ENCODE data around the gene HILPDA. TPM values are rescaled to one million over a fixed set of nuclear protein-coding genes. Genes with fewer than 3 reads are reported as not detected.
A peak's percentile ranks its signal among the peaks of the same experiment; 100 is the strongest.

Gene HILPDA
- total RNA-seq, 1 donor from 2014 or later, result 7.4 TPM

DNA sequence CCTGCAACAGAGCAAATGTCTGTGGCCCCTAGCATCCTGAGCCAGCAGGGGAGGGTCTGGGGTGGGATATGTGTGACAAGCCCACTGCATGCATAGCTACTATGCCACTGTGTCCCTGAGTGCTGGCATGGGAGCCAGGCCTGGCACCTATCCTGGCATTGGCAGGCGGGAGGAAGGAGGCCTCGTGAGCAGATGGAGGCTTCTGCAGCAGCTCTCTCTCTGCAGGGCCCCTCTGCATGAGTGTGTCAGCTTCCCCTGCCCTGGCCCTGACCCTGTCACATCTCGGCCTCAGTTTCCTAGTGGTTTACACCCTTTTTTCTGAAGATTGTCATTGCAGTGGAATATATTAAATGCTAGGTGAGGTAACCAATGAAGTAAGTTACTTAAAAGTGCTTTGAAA, 32.8 kb upstream of the HILPDA start:
- Mint-ChIP-seq H3K4me3 (ENCODE audit: unreplicated experiment) (no peak overlapping the region), H3K27me3 (ENCODE audit: unreplicated experiment) (peaks cover 6% of the 10 kb centered on the region), H3K27ac (ENCODE audit: unreplicated experiment) (no peak overlapping the region), H3K4me1 (ENCODE audit: unreplicated experiment) (no peaks in the 10 kb centered on the region), H3K36me3 (ENCODE audit: unreplicated experiment) (no peaks in the 10 kb centered on the region), H3K9me3 (ENCODE audit: unreplicated experiment) (no peaks in the 10 kb centered on the region)
- TF ChIP-seq, protein P1, sequence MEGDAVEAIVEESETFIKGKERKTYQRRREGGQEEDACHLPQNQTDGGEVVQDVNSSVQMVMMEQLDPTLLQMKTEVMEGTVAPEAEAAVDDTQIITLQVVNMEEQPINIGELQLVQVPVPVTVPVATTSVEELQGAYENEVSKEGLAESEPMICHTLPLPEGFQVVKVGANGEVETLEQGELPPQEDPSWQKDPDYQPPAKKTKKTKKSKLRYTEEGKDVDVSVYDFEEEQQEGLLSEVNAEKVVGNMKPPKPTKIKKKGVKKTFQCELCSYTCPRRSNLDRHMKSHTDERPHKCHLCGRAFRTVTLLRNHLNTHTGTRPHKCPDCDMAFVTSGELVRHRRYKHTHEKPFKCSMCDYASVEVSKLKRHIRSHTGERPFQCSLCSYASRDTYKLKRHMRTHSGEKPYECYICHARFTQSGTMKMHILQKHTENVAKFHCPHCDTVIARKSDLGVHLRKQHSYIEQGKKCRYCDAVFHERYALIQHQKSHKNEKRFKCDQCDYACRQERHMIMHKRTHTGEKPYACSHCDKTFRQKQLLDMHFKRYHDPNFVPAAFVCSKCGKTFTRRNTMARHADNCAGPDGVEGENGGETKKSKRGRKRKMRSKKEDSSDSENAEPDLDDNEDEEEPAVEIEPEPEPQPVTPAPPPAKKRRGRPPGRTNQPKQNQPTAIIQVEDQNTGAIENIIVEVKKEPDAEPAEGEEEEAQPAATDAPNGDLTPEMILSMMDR (IDR thresholded peaks at IDR 0.05), result no peak
- DNase-seq (ENCODE audit: extremely low spot score, unreplicated experiment), result no peak

DNA sequence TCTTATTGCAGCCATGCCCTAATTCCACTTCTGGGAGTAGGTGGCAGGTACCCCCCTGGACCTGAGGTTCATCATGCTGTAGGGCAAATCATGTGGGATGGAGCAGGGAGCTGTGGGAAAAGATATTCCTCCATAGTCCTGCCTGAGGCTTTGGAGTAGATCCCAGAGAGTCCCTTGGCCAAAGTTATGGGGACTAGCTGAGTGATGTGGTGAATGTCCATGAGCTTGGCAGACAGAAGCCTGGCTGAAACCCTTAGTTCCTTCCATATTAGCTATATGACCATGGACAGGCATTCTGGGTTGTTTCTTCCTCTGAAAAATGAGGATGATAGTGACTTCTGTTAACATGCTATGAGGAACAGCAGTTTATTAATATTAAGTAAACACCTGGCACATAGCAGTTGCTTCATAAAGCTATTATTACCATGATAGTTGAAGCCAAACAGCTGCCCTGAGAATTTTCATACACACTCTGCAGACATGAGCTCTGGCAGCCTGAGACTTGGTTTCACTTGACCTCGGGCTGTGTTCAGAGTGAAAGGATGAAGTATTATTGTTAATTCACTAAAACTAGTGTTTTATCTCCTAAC, 30.9 kb upstream of the HILPDA start:
- H3K9me3 Mint-ChIP-seq (ENCODE audit: unreplicated experiment), result no peaks in the 10 kb centered on the region
- H3K4me1 Mint-ChIP-seq (ENCODE audit: unreplicated experiment), result no peaks in the 10 kb centered on the region
- no peaks in the 10 kb centered on the region for H3K36me3 Mint-ChIP-seq (ENCODE audit: unreplicated experiment)
- DNase-seq (ENCODE audit: extremely low spot score, unreplicated experiment), result no peak
- TF ChIP-seq, protein P1 (IDR thresholded peaks at IDR 0.05), result no peak
- H3K27me3 Mint-ChIP-seq (ENCODE audit: unreplicated experiment), result peaks cover 10% of the 10 kb centered on the region
- no peak overlapping the region for H3K27ac Mint-ChIP-seq (ENCODE audit: unreplicated experiment)
- no peak overlapping the region for H3K4me3 Mint-ChIP-seq (ENCODE audit: unreplicated experiment)

DNA sequence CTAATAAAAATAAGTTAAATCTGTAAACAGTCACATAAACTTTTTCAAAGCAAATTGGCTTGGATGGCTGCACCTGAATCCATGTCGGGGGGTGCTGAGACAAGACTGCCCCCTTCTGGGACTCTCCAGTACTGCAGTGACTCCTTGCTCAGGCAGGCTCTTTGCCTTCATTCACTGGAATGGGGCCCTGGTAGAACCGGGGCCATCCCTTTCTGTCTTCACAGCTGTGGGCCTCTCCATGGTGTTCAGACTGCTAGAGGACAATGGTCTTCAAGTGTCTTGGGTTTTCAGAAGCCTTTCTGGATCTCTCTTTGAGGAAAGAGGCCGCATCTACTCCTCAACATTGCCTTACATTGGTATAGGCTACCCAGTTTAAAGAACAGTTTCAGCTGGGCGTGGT, 29.8 kb upstream of the HILPDA start:
- peak; percentile 90 for DNase-seq (ENCODE audit: extremely low spot score, unreplicated experiment)
- no peak overlapping the region for H3K4me3 Mint-ChIP-seq (ENCODE audit: unreplicated experiment)

GRCh38 chr7:128427289-128427891, 28.3 kb upstream of the HILPDA start:
- Mint-ChIP-seq H3K27me3 (ENCODE audit: unreplicated experiment) (peaks cover 10% of the 10 kb centered on the region), H3K9me3 (ENCODE audit: unreplicated experiment) (no peaks in the 10 kb centered on the region), H3K27ac (ENCODE audit: unreplicated experiment) (no peak overlapping the region), H3K4me1 (ENCODE audit: unreplicated experiment) (peaks cover 4% of the 10 kb centered on the region), H3K36me3 (ENCODE audit: unreplicated experiment) (no peaks in the 10 kb centered on the region), H3K4me3 (ENCODE audit: unreplicated experiment) (no peak overlapping the region)
- TF ChIP-seq, protein P1 (IDR thresholded peaks at IDR 0.05), result peak; percentile 78
- DNase-seq (ENCODE audit: extremely low spot score, unreplicated experiment), result no peak

More for the DNA sequence above, 29.8 kb upstream of the HILPDA start:
- TF ChIP-seq, protein P1 (IDR thresholded peaks at IDR 0.05), result peak; percentile 89
- Mint-ChIP-seq H3K27me3 (ENCODE audit: unreplicated experiment) (peaks cover 10% of the 10 kb centered on the region), H3K4me1 (ENCODE audit: unreplicated experiment) (no peaks in the 10 kb centered on the region), H3K36me3 (ENCODE audit: unreplicated experiment) (no peaks in the 10 kb centered on the region), H3K27ac (ENCODE audit: unreplicated experiment) (no peak overlapping the region), H3K9me3 (ENCODE audit: unreplicated experiment) (no peaks in the 10 kb centered on the region)

- Mint-ChIP-seq H3K4me1 (ENCODE audit: unreplicated experiment) (peaks cover 4% of the 10 kb centered on the region), H3K4me3 (ENCODE audit: unreplicated experiment) (no peak overlapping the region), H3K9me3 (ENCODE audit: unreplicated experiment) (no peaks in the 10 kb centered on the region), H3K27me3 (ENCODE audit: unreplicated experiment) (peaks cover 19% of the 10 kb centered on the region), H3K27ac (ENCODE audit: unreplicated experiment) (no peak overlapping the region), H3K36me3 (ENCODE audit: unreplicated experiment) (no peaks in the 10 kb centered on the region)
- TF ChIP-seq, protein P1 (IDR thresholded peaks at IDR 0.05), result no peak
- no peak for DNase-seq (ENCODE audit: extremely low spot score, unreplicated experiment)
Observed at GRCh38 chr7:128430207-128430606, 25.5 kb upstream of the HILPDA start.
